WTC11 (cell line): Measurements from ENCODE around the gene CAPN14. TPM values are rescaled to one million over a fixed set of nuclear protein-coding genes. Genes with fewer than 3 reads are reported as not detected.

ENCODE experiments used
- ATAC-seq: fragments of 200-7000 bp; cut with Tn5 transposase; 2 replicates; pipeline ENCODE4 v1.10.0; 2021; ENCODE audit warnings: mild to moderate bottlenecking, moderate library complexity
- CTCF ChIA-PET: fragments of 300-600 bp; sonication (Branson Sonifier 250); formaldehyde crosslinking; loops from one replicate; lab custom pipeline; 2021; ENCODE audit warnings: antibody characterized with exemption; lab: Charles Lee
- POLR2A ChIA-PET: fragments of 350-600 bp; sonication (Branson Sonifier 250); formaldehyde crosslinking; loops from one replicate; lab custom pipeline; 2021; ENCODE audit warnings: antibody characterized with exemption; lab: Charles Lee
- DNase-seq: peaks from one replicate; pipeline ENCODE4 v3.0.0; 2021; ENCODE audit warnings: low spot score
- H3K27ac Mint-ChIP-seq: 2 replicates; pipeline ENCODE4 v1.8.0; 2021; ENCODE audit warnings: mixed read lengths
- H3K27me3 Mint-ChIP-seq: 2 replicates; pipeline ENCODE4 v1.8.0; 2021; ENCODE audit warnings: low read depth, mild to moderate bottlenecking, moderate library complexity, mixed read lengths
- H3K36me3 Mint-ChIP-seq: 2 replicates; pipeline ENCODE4 v1.8.0; 2021; ENCODE audit warnings: mixed read lengths
- H3K4me1 Mint-ChIP-seq: 2 replicates; pipeline ENCODE4 v1.8.0; 2022; ENCODE audit warnings: mixed read lengths
- H3K4me3 Mint-ChIP-seq: 2 replicates; pipeline ENCODE4 v1.8.0; 2021; ENCODE audit warnings: mild to moderate bottlenecking, moderate library complexity, mixed read lengths
- H3K9me3 Mint-ChIP-seq: 2 replicates; pipeline ENCODE4 v1.8.0; 2021; ENCODE audit warnings: mixed read lengths
- ARID4B ChIP-seq: sonication (generic); formaldehyde crosslinking; IDR thresholded peaks from 2 replicates; pipeline ENCODE4 v1.8.0; 2023; ENCODE audit warnings: missing genetic modification reagents, mild to moderate bottlenecking, borderline replicate concordance
- ATF1 ChIP-seq: sonication (generic); formaldehyde crosslinking; IDR thresholded peaks from 2 replicates; pipeline ENCODE4 v1.8.1; 2023; ENCODE audit warnings: mild to moderate bottlenecking, moderate library complexity, missing genetic modification reagents
- CREB1 ChIP-seq: sonication (generic); formaldehyde crosslinking; IDR thresholded peaks from 2 replicates; pipeline ENCODE4 v1.8.0; 2023; ENCODE audit warnings: mild to moderate bottlenecking, missing genetic modification reagents
- ELF4 ChIP-seq: sonication (generic); formaldehyde crosslinking; IDR thresholded peaks from 2 replicates; pipeline ENCODE4 v1.8.1; 2022; ENCODE audit warnings: low read depth, mild to moderate bottlenecking, moderate library complexity, missing genetic modification reagents
- FOXP4 ChIP-seq: sonication (generic); formaldehyde crosslinking; IDR thresholded peaks from 2 replicates; pipeline ENCODE4 v1.8.0; 2022; ENCODE audit warnings: mild to moderate bottlenecking, missing genetic modification reagents
- MLX ChIP-seq: sonication (generic); formaldehyde crosslinking; IDR thresholded peaks from 2 replicates; pipeline ENCODE4 v1.8.1; 2023; ENCODE audit warnings: mild to moderate bottlenecking, missing genetic modification reagents, moderate library complexity
- MXD4 ChIP-seq: fragments of 250-450 bp; sonication (Bioruptor Pico); IDR thresholded peaks from 2 replicates; pipeline ENCODE4 v1.8.0; 2021; ENCODE audit warnings: mild to moderate bottlenecking, moderate library complexity, borderline replicate concordance
- PRRX2 ChIP-seq: fragments of 250-450 bp; sonication (Bioruptor Pico); IDR thresholded peaks from 2 replicates; pipeline ENCODE4 v1.8.0; 2021; ENCODE audit warnings: mild to moderate bottlenecking
- SOX15 ChIP-seq: fragments of 250-450 bp; sonication (Bioruptor Pico); IDR thresholded peaks from 2 replicates; pipeline ENCODE4 v1.9.0; 2021; ENCODE audit warnings: mild to moderate bottlenecking
- TCF7 ChIP-seq: sonication (generic); formaldehyde crosslinking; IDR thresholded peaks from 2 replicates; pipeline ENCODE4 v1.8.0; 2022; ENCODE audit warnings: mild to moderate bottlenecking, low read depth, missing genetic modification reagents, moderate library complexity
- ZMAT4 ChIP-seq: fragments of 250-450 bp; sonication (Bioruptor Pico); IDR thresholded peaks from 2 replicates; pipeline ENCODE4 v1.9.0; 2021; ENCODE audit warnings: mild to moderate bottlenecking
- ZNF416 ChIP-seq: fragments of 250-450 bp; sonication (Bioruptor Pico); IDR thresholded peaks from 2 replicates; pipeline ENCODE4 v1.9.0; 2021; ENCODE audit warnings: mild to moderate bottlenecking, inconsistent platforms
- ZNF425 ChIP-seq: fragments of 250-450 bp; sonication (Bioruptor Pico); conservative IDR thresholded peaks from 2 replicates; pipeline ENCODE4 v1.9.0; 2021; ENCODE audit warnings: mild to moderate bottlenecking
- ZNF512 ChIP-seq: sonication (generic); formaldehyde crosslinking; IDR thresholded peaks from 2 replicates; pipeline ENCODE4 v1.8.1; 2022; ENCODE audit warnings: missing genetic modification reagents, borderline replicate concordance
- ZNF532 ChIP-seq: fragments of 250-450 bp; sonication (Bioruptor Pico); IDR thresholded peaks from 2 replicates; pipeline ENCODE4 v1.9.0; 2021; ENCODE audit warnings: mild to moderate bottlenecking, borderline replicate concordance
- total RNA-seq: library from RNA; stranded (reverse); gene quantifications from 3 replicates; pipeline ENCODE4 v1.2.3, GENCODE V29; 2021

CAPN14 gene
- total RNA-seq, 1 experiment from 2014 or later: 0.11 TPM

GRCh38 chr2:31234683-31235503 lies 17.6 kb upstream of the CAPN14 start (continued):
- TF ChIP-seq ARID4B (CRISPR knock-in tag): no peak
- no peak for TF ChIP-seq PRRX2 (CRISPR knock-in tag)
- no peak for TF ChIP-seq MLX (CRISPR knock-in tag)
- no peak for TF ChIP-seq ELF4 (CRISPR knock-in tag)
- TF ChIP-seq ZMAT4: no peak

GRCh38 chr2:31233741-31234682 lies 16.7 kb upstream of the CAPN14 start, which contains the start of gene EHD3:
Gene EHD3 (plus strand): TSS chr2:31234152. CDS start chr2:31234622, 470 bp downstream.
- Mint-ChIP-seq H3K27ac (no peak within 1 kb of the TSS), H3K27me3 (peaks cover 11% of the 10 kb centered on the region), H3K36me3 (no peaks in the 10 kb centered on the region), H3K4me1 (peaks cover 20% of the 10 kb centered on the region), H3K4me3 (peak within 1 kb of the TSS; percentile 74), H3K9me3 (no peaks in the 10 kb centered on the region)
- DNase-seq (peak; percentile 97), ATAC-seq (peak; percentile 98)
- ChIA-PET POLR2A (interaction anchor here (0.7 to 1.2 kb wide), 3 partner anchors 19 to 99 kb away, joined by 3 to 4 read pairs (median 3); no protein-coding TSS in a partner anchor), CTCF (interaction anchor here (0.5 to 2.5 kb wide), 41 partner anchors 17 to 1069 kb away, joined by 3 to 46 read pairs (median 4); partner anchors contain the start of gene CAPN14)
- no peak for TF ChIP-seq ZNF532
- no peak for TF ChIP-seq MXD4 (CRISPR knock-in tag)
- TF ChIP-seq ZNF512 (CRISPR knock-in tag): no peak
- TF ChIP-seq CREB1 (CRISPR knock-in tag): 0 out of 2 replicates have a peak, but pooled peaks have one; percentile 38
- TF ChIP-seq FOXP4: 0 out of 2 replicates have a peak, but pooled peaks have one; percentile 41
- TF ChIP-seq ZMAT4: no peak
- TF ChIP-seq TCF7 (CRISPR knock-in tag): no peak
- no peak for TF ChIP-seq SOX15 (CRISPR knock-in tag)
- no peak for TF ChIP-seq ZNF416 (CRISPR knock-in tag)
- TF ChIP-seq ZNF425 (CRISPR knock-in tag): no peak
- no peak for TF ChIP-seq ATF1
